T47D (cell line): ENCODE measurements around the gene KLHDC7B.
"Not testable (repeated sequence)": the region's sequence is repeated elsewhere in the genome, so short reads cannot be mapped to it uniquely, and the experiment has no call there.

Experiments
- DNase-seq, 2 experiments: peaks; one replicate each; pipeline versions ENCODE4 v3.0.0 to v3.0.0-alpha.2; 2011 to 2012; ENCODE audit warnings: low read depth in 1 of 2, low spot score in 1 of 2
- JUND ChIP-seq: IDR thresholded peaks from 2 replicates; pipeline ENCODE4 v1.6.1; 2012; ENCODE audit warnings: low read depth
- in situ Hi-C: cut with HindIII; loops from 2 replicates; pipeline ENCODE4 v1.10.0; 2016; ENCODE audit warnings: low sequenced_read_pairs, low pct_unique_long_range_greater_than_20kb

The KLHDC7B gene

GRCh38 chr22:50537765-50538164 lies 7.9 kb upstream of the KLHDC7B start:
- TF ChIP-seq JUND: no peak
- in situ Hi-C loops: no loop called here
- no peak for DNase-seq

GRCh38 chr22:50540381-50540780 lies 5.3 kb upstream of the KLHDC7B start:
- in situ Hi-C loops: no loop called here
- DNase-seq: no peak
- no peak for TF ChIP-seq JUND

- in situ Hi-C loops, DNase-seq: not testable (repeated sequence)
These were observed 4.1 kb upstream of the KLHDC7B start for GRCh38 chr22:50541667-50542026.

GRCh38 chr22:50542416-50542927 lies 3.2 kb upstream of the KLHDC7B start:
- DNase-seq: no peak
- no peak for TF ChIP-seq JUND
- in situ Hi-C loops: no loop called here

GRCh38 chr22:50544078-50544745 lies 1.5 kb upstream of the KLHDC7B start:
- DNase-seq: peak; percentile 65 to 77
- no peak for TF ChIP-seq JUND
- in situ Hi-C loops: no loop called here

GRCh38 chr22:50544746-50545253 lies 899 bp upstream of the KLHDC7B start:
- peak in 1 of 2 experiments; percentile 36 for DNase-seq
- in situ Hi-C loops: no loop called here

GRCh38 chr22:50546326-50547262 lies 895 bp downstream of the KLHDC7B start:
- peak in 1 of 2 experiments; percentile 38 for DNase-seq
- no peak for TF ChIP-seq JUND
- in situ Hi-C loops: no loop called here

More at GRCh38 chr22:50544746-50545253, 899 bp upstream of the KLHDC7B start:
- TF ChIP-seq JUND: no peak

- no peak for TF ChIP-seq JUND
- in situ Hi-C loops: no loop called here
- no peak for DNase-seq
These were observed 1.7 kb downstream of the KLHDC7B start for GRCh38 chr22:50547263-50547985.

- no peak for DNase-seq
- TF ChIP-seq JUND: no peak
- in situ Hi-C loops: no loop called here
These were observed 2.6 kb downstream of the KLHDC7B start for GRCh38 chr22:50548040-50548920.

- in situ Hi-C loops: no loop called here
- no peak for TF ChIP-seq JUND
- no peak for DNase-seq
These were observed 3.5 kb downstream of the KLHDC7B start for GRCh38 chr22:50548921-50549790.

- in situ Hi-C loops: no loop called here
- no peak for DNase-seq
- no peak for TF ChIP-seq JUND
These were observed 4.7 kb downstream of the KLHDC7B start for GRCh38 chr22:50550395-50550794.
